Skeletal muscle satellite cell (primary cell): ENCODE data around the gene TLR8. TPM values are rescaled to one million over a fixed set of nuclear protein-coding genes. Genes with fewer than 3 reads are reported as not detected.

Experiments
- H3K27me3 ChIP-seq: 2 replicates; pipeline ENCODE4 v1.7.0; 2013; ENCODE audit warnings: low read length; ENCODE audit not compliant: control insufficient read depth, insufficient read depth
- H3K36me3 ChIP-seq: 2 replicates; pipeline ENCODE4 v1.7.0; 2013; ENCODE audit warnings: mild to moderate bottlenecking, control low read depth, low read length; ENCODE audit not compliant: insufficient read depth
- H3K4me1 ChIP-seq: 2 replicates; pipeline ENCODE4 v1.7.0; 2013; ENCODE audit warnings: low read length; ENCODE audit not compliant: control insufficient read depth, insufficient read depth
- H3K4me2 ChIP-seq: 2 replicates; pipeline ENCODE4 v1.7.0; 2013; ENCODE audit warnings: mild to moderate bottlenecking, low read length
- H3K4me3 ChIP-seq: 2 replicates; pipeline ENCODE4 v1.7.0; 2013; ENCODE audit warnings: low read length
- H3K9ac ChIP-seq: 2 replicates; pipeline ENCODE4 v1.7.0; 2013; ENCODE audit warnings: mild to moderate bottlenecking, low read depth, low read length, moderate library complexity
- H3K9me3 ChIP-seq: replicated peaks from 2 replicates; pipeline ENCODE4 v1.7.0; 2013; ENCODE audit warnings: mild to moderate bottlenecking, control low read depth, low read length
- total RNA-seq: library from RNA; depleted of rRNA; stranded (reverse); fragments of >200 nt; gene quantifications from 2 replicates; pipeline ENCODE4 v1.2.3, GENCODE V29; 2012; rRNA removed

Gene TLR8
- not detected in 2 replicates for total RNA-seq

DNA sequence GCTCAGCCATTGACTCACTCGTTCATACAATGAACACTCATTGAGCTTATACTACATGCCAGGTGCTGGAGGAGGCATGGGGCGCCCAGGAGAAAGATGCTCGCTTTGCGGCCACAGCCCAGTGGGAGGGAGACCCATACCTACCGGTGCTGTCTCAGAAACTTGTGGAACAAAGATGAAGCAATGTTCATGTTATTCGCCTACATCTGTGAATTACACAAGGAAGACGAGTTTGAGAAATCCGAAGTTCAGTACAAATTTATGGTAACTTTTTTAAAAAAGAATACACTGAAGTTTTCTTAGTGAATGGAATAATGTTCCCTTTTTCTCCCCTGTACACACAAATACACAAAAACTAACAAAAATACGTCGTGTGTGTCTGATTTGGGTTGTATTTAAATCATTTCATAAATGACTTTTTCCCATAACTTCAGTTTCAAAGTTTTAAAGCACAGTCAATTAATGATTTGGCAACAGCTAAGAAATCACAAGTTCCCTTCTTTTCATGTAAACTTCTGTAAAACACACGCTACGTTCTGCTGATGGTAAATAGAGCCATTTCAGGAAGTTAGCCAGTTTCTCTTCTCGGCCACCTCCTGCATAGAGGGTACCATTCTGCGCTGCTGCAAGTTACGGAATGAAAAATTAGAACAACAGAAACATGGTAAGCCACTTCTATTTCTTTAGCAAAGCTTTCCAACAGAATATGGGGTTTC lies at the start of gene TLR8:
TLR8 (plus strand) TSS at position 575 of the 716 bp plus-strand sequence; CDS start at position 662, 87 bp downstream.
- H3K4me3 ChIP-seq = no peak within 1 kb of the TSS
- no peak within 1 kb of the TSS for H3K9ac ChIP-seq
- H3K9me3 ChIP-seq = no peaks in the 10 kb centered on the region
- H3K4me2 ChIP-seq = no peak within 1 kb of the TSS
- no peaks in the 10 kb centered on the region for H3K27me3 ChIP-seq
- H3K36me3 ChIP-seq = no peaks in the 10 kb centered on the region
- H3K4me1 ChIP-seq = no peaks in the 10 kb centered on the region

- H3K4me3 ChIP-seq = no peak overlapping the region
- no peak overlapping the region for H3K4me2 ChIP-seq
- no peaks in the 10 kb centered on the region for H3K4me1 ChIP-seq
Observed at GRCh38 chrX:12865359-12865758, 41.1 kb upstream of the TLR8 start.

DNA sequence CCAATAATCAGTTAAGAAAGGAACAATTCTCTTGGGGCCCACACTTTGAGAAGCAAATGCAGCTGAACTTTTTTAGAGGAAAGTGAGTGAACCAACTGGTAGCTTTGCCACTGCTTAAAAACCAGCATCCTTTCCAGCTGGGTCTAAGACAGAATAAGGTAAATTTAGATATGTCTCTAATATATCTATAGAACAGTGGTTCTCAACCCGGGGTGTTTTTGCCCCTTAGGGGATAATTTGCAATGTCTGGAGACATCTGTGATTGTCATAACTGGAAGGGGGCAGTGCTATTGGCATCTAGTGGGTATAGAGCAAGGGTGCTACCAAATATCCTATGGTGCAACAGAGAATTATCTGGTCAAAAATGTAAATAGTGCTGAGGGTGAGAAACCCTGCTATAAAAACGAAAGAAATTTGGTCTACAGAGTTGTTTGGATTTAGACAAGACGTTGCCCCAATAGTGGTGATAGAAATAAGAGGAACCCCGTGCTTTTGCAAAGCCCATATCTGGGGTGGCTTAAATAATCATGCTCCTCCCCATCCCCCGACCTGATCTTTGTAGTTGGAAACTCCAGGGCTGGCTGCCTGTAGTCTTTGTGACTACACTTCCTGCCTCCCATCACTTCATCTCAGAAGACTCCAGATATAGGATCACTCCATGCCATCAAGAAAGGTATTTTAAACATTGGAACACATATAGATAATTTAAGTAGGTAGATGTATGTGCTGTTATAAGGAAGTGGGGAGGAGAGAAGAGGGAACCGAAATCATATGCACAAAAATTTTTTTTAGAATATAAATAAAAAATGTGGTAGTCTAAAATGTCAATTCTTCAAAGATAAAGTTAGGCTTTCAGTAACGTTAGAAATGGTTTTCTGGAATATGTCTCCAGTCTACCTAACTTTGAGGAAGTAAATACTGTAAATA lies 39.7 kb upstream of the TLR8 start, which contains the start of gene TLR7:
TLR7 (plus strand) TSS at position 622 of the 927 bp plus-strand sequence. CDS start 507 bp downstream, outside the sequence.
- Histone ChIP-seq H3K4me1 (no peaks in the 10 kb centered on the region), H3K9ac (no peak within 1 kb of the TSS), H3K4me2 (no peak within 1 kb of the TSS), H3K36me3 (no peaks in the 10 kb centered on the region), H3K9me3 (no peaks in the 10 kb centered on the region), H3K4me3 (no peak within 1 kb of the TSS), H3K27me3 (no peaks in the 10 kb centered on the region)

More at GRCh38 chrX:12865359-12865758, 41.1 kb upstream of the TLR8 start:
- Histone ChIP-seq H3K9ac (no peak overlapping the region), H3K9me3 (no peaks in the 10 kb centered on the region), H3K36me3 (no peaks in the 10 kb centered on the region), H3K27me3 (no peaks in the 10 kb centered on the region)

DNA sequence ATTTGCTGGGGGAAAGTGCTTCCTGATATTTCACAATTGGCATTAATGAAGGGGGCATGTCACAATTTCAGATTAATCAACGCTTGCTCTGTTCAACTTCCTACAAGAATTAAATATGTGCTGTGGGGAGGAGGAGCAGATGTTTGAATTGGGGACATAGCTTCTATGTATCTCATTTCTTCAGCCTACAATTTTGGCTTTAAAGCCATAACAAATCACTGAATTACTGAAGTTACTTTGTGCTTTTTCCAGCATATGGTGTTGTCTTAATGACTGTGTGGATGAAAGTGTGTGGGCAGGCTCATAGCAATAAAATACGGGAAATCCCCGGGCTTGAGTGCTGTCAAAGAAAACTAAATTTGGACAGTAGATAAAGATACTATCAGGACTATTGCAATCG lies 38.7 kb upstream of the TLR8 start:
- Histone ChIP-seq H3K4me2 (no peak overlapping the region), H3K27me3 (no peaks in the 10 kb centered on the region), H3K4me3 (no peak overlapping the region), H3K36me3 (no peaks in the 10 kb centered on the region), H3K9me3 (no peaks in the 10 kb centered on the region), H3K4me1 (no peaks in the 10 kb centered on the region), H3K9ac (no peak overlapping the region)

- H3K4me1 ChIP-seq = no peaks in the 10 kb centered on the region
- no peak overlapping the region for H3K9ac ChIP-seq
- no peaks in the 10 kb centered on the region for H3K27me3 ChIP-seq
- no peaks in the 10 kb centered on the region for H3K9me3 ChIP-seq
- no peak overlapping the region for H3K4me3 ChIP-seq
- no peak overlapping the region for H3K4me2 ChIP-seq
- H3K36me3 ChIP-seq = no peaks in the 10 kb centered on the region
Observed at GRCh38 chrX:12868747-12869146, 37.7 kb upstream of the TLR8 start.

- no peak overlapping the region for H3K4me3 ChIP-seq
- H3K9me3 ChIP-seq = no peaks in the 10 kb centered on the region
- H3K9ac ChIP-seq = no peak overlapping the region
- H3K4me2 ChIP-seq = no peak overlapping the region
- no peaks in the 10 kb centered on the region for H3K27me3 ChIP-seq
- no peaks in the 10 kb centered on the region for H3K4me1 ChIP-seq
- no peaks in the 10 kb centered on the region for H3K36me3 ChIP-seq
Observed at GRCh38 chrX:12871257-12871656, 35.2 kb upstream of the TLR8 start.

- Histone ChIP-seq H3K9me3 (no peaks in the 10 kb centered on the region), H3K9ac (no peak overlapping the region), H3K4me2 (no peak overlapping the region), H3K36me3 (no peaks in the 10 kb centered on the region), H3K27me3 (no peaks in the 10 kb centered on the region), H3K4me1 (no peaks in the 10 kb centered on the region), H3K4me3 (no peak overlapping the region)
Observed at GRCh38 chrX:12872741-12873140, 33.7 kb upstream of the TLR8 start.

DNA sequence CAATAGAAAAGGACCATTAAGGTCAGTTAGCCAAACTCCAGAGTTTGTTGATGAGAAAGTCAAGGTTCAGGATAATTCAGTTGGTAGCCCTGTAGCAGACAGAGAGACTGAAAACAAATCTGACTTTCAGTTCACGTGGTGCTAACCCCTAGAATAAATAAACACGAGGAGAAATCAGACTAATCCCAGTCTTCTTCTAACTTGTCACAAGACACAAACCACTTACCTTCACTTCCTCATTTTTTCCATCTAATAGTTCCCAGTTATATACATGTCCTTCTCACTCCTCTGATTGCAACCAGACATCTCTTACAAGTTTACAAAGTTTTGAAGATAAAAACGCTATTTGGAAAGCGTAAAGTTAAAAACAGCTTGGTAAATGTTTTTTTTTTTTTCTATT lies 31.8 kb upstream of the TLR8 start:
- no peaks in the 10 kb centered on the region for H3K27me3 ChIP-seq
- no peaks in the 10 kb centered on the region for H3K36me3 ChIP-seq
- H3K9me3 ChIP-seq = no peaks in the 10 kb centered on the region
- H3K4me3 ChIP-seq = no peak overlapping the region
- no peaks in the 10 kb centered on the region for H3K4me1 ChIP-seq
- H3K4me2 ChIP-seq = no peak overlapping the region
- H3K9ac ChIP-seq = no peak overlapping the region

- H3K36me3 ChIP-seq = no peaks in the 10 kb centered on the region
- no peak overlapping the region for H3K4me3 ChIP-seq
- H3K4me1 ChIP-seq = no peaks in the 10 kb centered on the region
- H3K27me3 ChIP-seq = no peaks in the 10 kb centered on the region
- H3K4me2 ChIP-seq = no peak overlapping the region
- H3K9ac ChIP-seq = no peak overlapping the region
- no peaks in the 10 kb centered on the region for H3K9me3 ChIP-seq
Observed at GRCh38 chrX:12877386-12877785, 29.0 kb upstream of the TLR8 start.

DNA sequence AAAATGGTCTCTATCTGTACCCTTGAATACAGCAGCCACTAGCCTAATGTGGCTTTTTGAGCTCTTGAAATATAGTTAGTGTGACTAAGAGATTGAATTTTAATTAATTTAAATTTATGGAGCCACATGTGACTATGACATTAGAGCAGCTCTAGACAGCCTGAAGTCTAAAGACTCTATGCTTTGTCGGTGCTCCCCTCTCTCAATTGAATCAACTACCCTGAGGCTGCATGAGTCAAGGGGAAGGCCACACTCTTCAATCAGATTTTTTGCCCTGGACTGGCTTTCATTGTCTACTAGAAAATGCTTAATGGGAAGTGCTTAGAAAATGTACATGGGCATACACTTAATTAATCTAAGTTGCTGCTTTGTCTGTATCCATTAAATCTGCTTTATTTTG lies 27.9 kb upstream of the TLR8 start:
- Histone ChIP-seq H3K9me3 (no peaks in the 10 kb centered on the region), H3K4me3 (no peak overlapping the region), H3K9ac (no peak overlapping the region), H3K27me3 (no peaks in the 10 kb centered on the region), H3K4me1 (no peaks in the 10 kb centered on the region), H3K4me2 (no peak overlapping the region), H3K36me3 (no peaks in the 10 kb centered on the region)

DNA sequence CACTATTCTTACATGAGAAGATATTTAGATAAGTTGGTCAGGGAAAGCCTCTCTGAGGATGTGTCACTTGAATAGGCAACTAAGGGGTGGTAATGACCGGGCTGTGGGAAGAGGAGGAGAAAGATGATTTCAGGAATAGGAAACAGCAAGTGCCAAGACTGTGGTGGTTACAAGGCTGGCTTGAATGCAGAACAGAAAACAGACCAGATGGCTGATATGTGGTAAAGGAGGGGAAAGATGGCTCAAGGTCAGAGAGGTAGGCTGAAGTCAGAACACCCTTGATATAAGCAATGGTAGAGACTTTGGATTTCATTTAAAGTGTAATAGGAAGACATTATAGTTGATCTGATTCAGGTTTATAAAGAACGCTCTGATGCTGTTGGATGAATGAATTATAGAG lies 24.5 kb upstream of the TLR8 start:
- Histone ChIP-seq H3K9me3 (no peaks in the 10 kb centered on the region), H3K4me2 (no peak overlapping the region), H3K9ac (no peak overlapping the region), H3K4me3 (no peak overlapping the region), H3K27me3 (peaks cover 6% of the 10 kb centered on the region), H3K36me3 (no peaks in the 10 kb centered on the region), H3K4me1 (no peaks in the 10 kb centered on the region)
